Mucosa of rectum (tissue), 2 donors: ENCODE data around the gene UBTD2.
"Not testable (repeated sequence)": the region's sequence is repeated elsewhere in the genome, so short reads cannot be mapped to it uniquely, and the experiment has no call there.

Experiments used
- H3K27ac ChIP-seq, 2 donors: one replicate each; pipeline ENCODE4 v1.7.0; 2013; ENCODE audit warnings: inconsistent platforms in 2 of 2, low read depth in 2 of 2, low read length in 2 of 2
- H3K27me3 ChIP-seq, 2 donors: one replicate each; pipeline ENCODE4 v1.7.0; 2013; ENCODE audit warnings: low read length in 2 of 2; ENCODE audit not compliant: control insufficient read depth in 2 of 2, insufficient read depth in 2 of 2
- H3K36me3 ChIP-seq, 2 donors: one replicate each; pipeline ENCODE4 v1.7.0; 2013; ENCODE audit warnings: low read length in 2 of 2; ENCODE audit not compliant: control insufficient read depth in 2 of 2, insufficient read depth in 2 of 2
- H3K4me1 ChIP-seq, 2 donors: one replicate each; pipeline ENCODE4 v1.7.0; 2013; ENCODE audit warnings: low read length in 2 of 2, mild to moderate bottlenecking in 1 of 2; ENCODE audit not compliant: control insufficient read depth in 2 of 2, insufficient read depth in 2 of 2
- H3K4me3 ChIP-seq, 2 donors: one replicate each; pipeline ENCODE4 v1.7.0; 2013; ENCODE audit warnings: low read length in 2 of 2
- H3K9ac ChIP-seq, 2 donors: one replicate each; pipeline ENCODE4 v1.7.0; 2013; ENCODE audit warnings: low read length in 2 of 2, low read depth in 1 of 2, mild to moderate bottlenecking in 1 of 2
- H3K9me3 ChIP-seq, 2 donors: one replicate each; pipeline ENCODE4 v1.7.0; 2013; ENCODE audit warnings: low read length in 2 of 2; ENCODE audit not compliant: control insufficient read depth in 2 of 2
- donor health status: healthy.
- donor health status: Normal muscosa, but diverticular disease.

The UBTD2 gene

DNA sequence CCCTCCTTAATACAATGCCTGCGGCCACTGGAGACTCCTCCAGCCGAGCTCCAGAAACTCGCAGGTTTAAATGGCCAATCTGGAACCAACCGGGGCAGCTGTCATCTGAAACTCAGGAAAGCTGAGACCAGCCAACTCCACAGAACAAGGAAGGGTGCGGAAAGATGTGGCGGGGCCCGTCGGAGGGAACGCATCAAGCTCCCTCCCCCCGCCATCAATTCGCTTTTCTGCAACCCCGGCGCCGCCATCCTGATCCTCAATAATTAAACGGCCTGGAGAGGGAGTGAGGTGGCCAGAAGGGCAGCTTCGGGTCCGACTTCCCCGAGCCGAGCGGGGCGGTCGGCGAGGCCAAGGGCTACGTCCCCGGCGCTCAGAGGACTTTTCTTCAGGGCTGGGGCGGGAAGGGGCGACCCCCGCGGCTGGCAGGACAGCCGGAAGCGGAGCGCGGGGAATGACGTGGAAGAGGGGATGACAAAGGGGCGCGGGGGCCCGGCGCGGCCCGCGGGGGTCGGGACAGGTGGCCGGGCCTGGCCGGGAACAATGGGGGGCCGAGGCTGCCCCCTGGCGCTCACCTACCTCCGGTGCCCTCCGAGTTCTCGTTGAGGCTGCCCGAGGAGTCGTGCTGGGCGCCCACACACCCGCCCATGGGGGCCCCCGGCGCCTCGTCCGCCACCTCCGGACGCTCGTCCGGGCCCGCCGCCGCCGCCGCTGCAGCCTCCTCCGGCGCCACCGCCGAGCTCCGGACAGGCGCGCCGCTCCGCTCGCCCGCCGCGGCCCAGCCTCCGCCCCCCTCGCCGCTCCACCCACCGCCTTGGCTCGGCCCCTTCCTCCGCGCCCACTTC is at the start of gene UBTD2:
UBTD2 (minus strand) TSS at position 745 of the 842 bp plus-strand sequence; CDS start at position 646, 99 bp downstream.
- Histone ChIP-seq H3K36me3 (no peaks in the 10 kb centered on the region), H3K9me3 (no peaks in the 10 kb centered on the region), H3K4me1 (peaks cover 11% of the 10 kb centered on the region in 2 donors), H3K9ac (peak within 1 kb of the TSS; percentile 72 to 88), H3K27ac (peak within 1 kb of the TSS; percentile 85 to 87), H3K4me3 (peak within 1 kb of the TSS; percentile 84 to 89), H3K27me3 (no peaks in the 10 kb centered on the region)

DNA sequence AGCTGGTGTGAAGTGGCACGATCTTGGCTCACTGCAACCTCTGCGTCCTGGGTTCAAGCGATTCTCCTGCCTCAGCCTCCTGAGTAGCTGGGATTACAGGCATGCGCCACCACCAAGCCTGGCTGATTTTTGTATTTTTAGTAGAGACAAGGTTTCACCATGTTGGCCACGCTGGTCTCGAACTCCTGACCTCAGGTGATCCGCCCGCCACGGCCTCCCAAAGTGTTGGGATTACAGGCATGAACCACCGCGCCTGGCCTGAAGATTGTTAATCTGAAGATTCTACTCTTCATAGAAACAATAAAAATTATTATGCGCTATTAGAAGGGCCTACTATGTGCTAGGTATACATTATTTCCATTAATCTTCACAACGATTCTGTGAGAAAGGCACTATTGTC is 43.3 kb upstream of the UBTD2 start:
- not testable (repeated sequence) for H3K4me3 ChIP-seq, H3K4me1 ChIP-seq, H3K27ac ChIP-seq, H3K9me3 ChIP-seq, H3K36me3 ChIP-seq, H3K9ac ChIP-seq, H3K27me3 ChIP-seq

GRCh38 chr5:172325452-172325851 is 41.9 kb upstream of the UBTD2 start:
- Histone ChIP-seq H3K36me3 (no peaks in the 10 kb centered on the region), H3K4me3 (no peak overlapping the region), H3K9ac (no peak overlapping the region), H3K27ac (no peak overlapping the region), H3K4me1 (no peaks in the 10 kb centered on the region), H3K27me3 (no peaks in the 10 kb centered on the region), H3K9me3 (no peaks in the 10 kb centered on the region)

GRCh38 chr5:172322028-172322965 is 38.7 kb upstream of the UBTD2 start:
- Histone ChIP-seq H3K27ac (no peak overlapping the region), H3K9me3 (no peaks in the 10 kb centered on the region), H3K36me3 (no peaks in the 10 kb centered on the region), H3K9ac (no peak overlapping the region), H3K4me1 (no peaks in the 10 kb centered on the region), H3K4me3 (no peak overlapping the region), H3K27me3 (no peaks in the 10 kb centered on the region)

DNA sequence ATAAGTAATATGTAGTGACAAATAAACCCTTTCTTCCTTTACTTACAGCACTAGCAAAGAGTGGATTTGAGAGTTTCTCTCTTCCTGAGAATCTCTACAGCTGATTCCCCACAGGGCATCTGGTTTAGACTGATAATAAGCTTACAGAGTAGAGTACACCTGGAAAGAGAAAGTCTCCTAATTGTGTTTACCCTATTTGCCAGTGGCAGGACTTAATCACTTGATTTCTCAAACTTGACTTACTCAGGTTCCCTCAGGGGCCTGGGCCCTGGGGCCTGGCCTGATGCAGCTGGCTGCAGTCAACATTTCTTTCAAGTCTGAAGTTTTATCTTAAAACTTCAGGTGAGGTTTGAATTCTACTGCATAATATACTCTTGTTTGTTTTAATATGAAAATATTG is 38.0 kb upstream of the UBTD2 start:
- no peaks in the 10 kb centered on the region for H3K27me3 ChIP-seq
- H3K9ac ChIP-seq = no peak overlapping the region
- no peak overlapping the region for H3K4me3 ChIP-seq
- H3K4me1 ChIP-seq = no peaks in the 10 kb centered on the region
- H3K27ac ChIP-seq = no peak overlapping the region
- no peaks in the 10 kb centered on the region for H3K9me3 ChIP-seq
- no peaks in the 10 kb centered on the region for H3K36me3 ChIP-seq

DNA sequence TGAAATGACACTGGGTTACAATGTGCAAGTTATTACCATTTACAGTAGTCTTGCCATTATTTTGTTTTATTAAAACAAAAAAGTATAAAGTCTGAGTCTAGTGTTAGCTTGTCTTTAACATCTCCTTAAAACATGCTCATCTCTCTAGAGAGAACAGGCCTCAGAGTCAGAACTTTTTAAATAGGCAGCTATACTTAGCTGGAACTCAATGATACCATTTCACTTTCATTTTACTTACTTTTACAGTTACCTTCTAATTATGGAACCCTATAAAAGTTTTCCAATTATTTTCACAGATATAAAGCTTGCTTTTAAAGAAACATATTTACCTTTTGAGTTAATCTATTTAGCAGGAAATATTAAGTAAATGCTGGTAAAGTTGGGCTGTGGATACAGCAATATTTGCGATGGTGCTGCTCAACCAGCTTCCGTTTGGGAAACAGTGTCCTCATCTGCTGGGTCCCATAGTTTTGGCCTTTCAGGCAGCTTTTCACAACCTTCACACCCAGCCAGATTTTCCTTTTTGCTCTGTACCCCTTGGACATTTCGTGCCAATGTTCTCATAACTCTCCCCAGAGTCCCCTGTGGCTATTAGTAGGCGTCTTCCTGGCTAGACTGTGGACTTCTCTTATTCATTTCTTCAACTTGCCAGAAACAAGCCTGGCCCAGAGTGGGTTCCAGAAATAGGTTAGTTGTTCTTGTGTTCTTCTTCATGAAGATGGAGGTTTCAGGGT is 36.3 kb upstream of the UBTD2 start:
- Histone ChIP-seq H3K4me1 (peaks cover 0 to 2% of the 10 kb centered on the region in 2 donors), H3K9ac (no peak overlapping the region), H3K4me3 (no peak overlapping the region), H3K27me3 (no peaks in the 10 kb centered on the region), H3K9me3 (no peaks in the 10 kb centered on the region), H3K36me3 (no peaks in the 10 kb centered on the region), H3K27ac (no peak overlapping the region)

GRCh38 chr5:172315587-172316493 is 32.3 kb upstream of the UBTD2 start:
- no peak overlapping the region for H3K27ac ChIP-seq
- no peak overlapping the region for H3K4me3 ChIP-seq
- no peaks in the 10 kb centered on the region for H3K9me3 ChIP-seq
- H3K4me1 ChIP-seq = peaks cover 0 to 2% of the 10 kb centered on the region in 2 donors
- H3K9ac ChIP-seq = no peak overlapping the region
- no peaks in the 10 kb centered on the region for H3K27me3 ChIP-seq
- no peaks in the 10 kb centered on the region for H3K36me3 ChIP-seq

DNA sequence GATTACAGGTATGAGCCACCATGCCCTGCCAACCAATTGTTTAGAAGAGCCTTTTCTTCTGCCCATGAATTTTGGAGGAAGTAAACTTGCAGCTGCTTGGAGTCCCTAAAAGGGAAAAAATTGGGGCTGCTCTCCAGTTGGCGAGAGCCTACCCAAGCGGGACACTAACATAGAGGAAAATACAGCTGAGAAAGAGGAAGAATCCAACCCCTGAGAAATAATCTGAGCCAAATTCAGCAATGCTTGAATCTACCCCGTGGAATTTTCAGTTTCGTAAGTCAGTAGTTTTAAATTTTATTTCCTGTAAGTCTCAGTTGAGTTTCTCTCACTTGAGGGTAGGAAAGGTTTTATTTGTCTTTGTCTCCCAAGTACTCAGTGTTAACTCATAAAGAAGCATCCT is 30.4 kb upstream of the UBTD2 start:
- H3K4me1 ChIP-seq = peaks cover 0 to 2% of the 10 kb centered on the region in 2 donors
- H3K9ac ChIP-seq = no peak overlapping the region
- H3K27ac ChIP-seq = no peak overlapping the region
- no peaks in the 10 kb centered on the region for H3K36me3 ChIP-seq
- H3K27me3 ChIP-seq = no peaks in the 10 kb centered on the region
- no peaks in the 10 kb centered on the region for H3K9me3 ChIP-seq
- H3K4me3 ChIP-seq = no peak overlapping the region

GRCh38 chr5:172312286-172312685 is 28.7 kb upstream of the UBTD2 start:
- H3K27ac ChIP-seq = no peak overlapping the region

More at GRCh38 chr5:172312286-172312685, 28.7 kb upstream of the UBTD2 start:
- Histone ChIP-seq H3K27me3 (no peaks in the 10 kb centered on the region), H3K9me3 (no peaks in the 10 kb centered on the region), H3K4me1 (peaks cover 0 to 2% of the 10 kb centered on the region in 2 donors), H3K4me3 (no peak overlapping the region), H3K36me3 (no peaks in the 10 kb centered on the region), H3K9ac (no peak overlapping the region)
